ENCODE measurements around the gene GID8.

- TF ChIP-seq CTCF (conservative IDR thresholded peaks at IDR 0.05; ENCODE audit: low read depth in 2 of 2) = no peak
- no peak for TF ChIP-seq EZH2 (IDR thresholded peaks at IDR 0.05; ENCODE audit: low read depth, unreplicated experiment)
- no peak for TF ChIP-seq STAT1 (IDR thresholded peaks at IDR 0.05; ENCODE audit: unreplicated experiment)
- TF ChIP-seq POLR2AphosphoS5 (IDR thresholded peaks at IDR 0.05; ENCODE audit: low read depth) = no peak
- no peak for TF ChIP-seq CREB1 (CRISPR knock-in tag; IDR thresholded peaks at IDR 0.05; ENCODE audit: low read depth)
- no peak for TF ChIP-seq ETS1 (IDR thresholded peaks at IDR 0.05)
- no peak for TF ChIP-seq REST (IDR thresholded peaks at IDR 0.05; ENCODE audit: unreplicated experiment)
These were observed 24.8 kb upstream of the GID8 start for GRCh38 chr20:62913043-62913630.

All from GM23338 (cell line).